Glutamatergic neuron (in vitro differentiated cells): Measurements from ENCODE around the gene KCTD12. TPM values are rescaled to one million over a fixed set of nuclear protein-coding genes. Genes with fewer than 3 reads are reported as not detected.
A peak's percentile ranks its signal among the peaks of the same experiment; 100 is the strongest.

ENCODE experiments used
- DNase-seq: peaks from one replicate; pipeline ENCODE4 v3.0.0; 2022
- H3K27ac Mint-ChIP-seq: one replicate; pipeline ENCODE4 v1.8.0; 2020; ENCODE audit warnings: mild to moderate bottlenecking, mixed read lengths, inconsistent platforms; ENCODE audit not compliant: unreplicated experiment
- H3K27me3 Mint-ChIP-seq: one replicate; pipeline ENCODE4 v1.8.0; 2020; ENCODE audit warnings: mild to moderate bottlenecking, moderate library complexity, mixed read lengths, inconsistent platforms; ENCODE audit not compliant: unreplicated experiment
- H3K36me3 Mint-ChIP-seq: one replicate; pipeline ENCODE4 v1.8.0; 2020; ENCODE audit warnings: mild to moderate bottlenecking, mixed read lengths, inconsistent platforms; ENCODE audit not compliant: unreplicated experiment
- H3K4me1 Mint-ChIP-seq: one replicate; pipeline ENCODE4 v1.8.0; 2020; ENCODE audit warnings: mild to moderate bottlenecking, low read depth, mixed read lengths, inconsistent platforms; ENCODE audit not compliant: unreplicated experiment
- H3K4me3 Mint-ChIP-seq: one replicate; pipeline ENCODE4 v1.8.0; 2020; ENCODE audit warnings: mild to moderate bottlenecking, mixed read lengths, inconsistent platforms; ENCODE audit not compliant: unreplicated experiment
- H3K9me3 Mint-ChIP-seq: one replicate; pipeline ENCODE4 v1.8.0; 2020; ENCODE audit warnings: mild to moderate bottlenecking, moderate library complexity, mixed read lengths, inconsistent platforms; ENCODE audit not compliant: unreplicated experiment
- long read RNA-seq: library from polyadenylated mRNA; unstranded; transcript quantifications from one replicate; pipeline ENCODE4 v2.0.0, GENCODE V29; 2020; ENCODE audit not compliant: unreplicated experiment
- total RNA-seq: library from RNA; stranded (reverse); fragmentation: NEBNext Ultra II Directional; extraction: Animal tissue kit (Norgen Biotek cat#: 25700); gene quantifications from one replicate; pipeline ENCODE4 v1.2.1, GENCODE V29; 2021; ENCODE audit not compliant: unreplicated experiment
- TF ChIP-seq, protein P1 (sequence below): fragments of 200-600 bp; sonication (generic); IDR thresholded peaks from one replicate; pipeline ENCODE4 v1.5.0; 2021; ENCODE audit not compliant: partially characterized antibody, unreplicated experiment

The KCTD12 gene
- total RNA-seq, result 11.3 TPM
- long read RNA-seq, full-length matches to known transcripts, result 1 of 1 reads
- long read RNA-seq, partial matches to known transcripts, result 0 of 1 reads
- long read RNA-seq, other reads (novel, unspliced or antisense), result 0 of 1 reads

DNA sequence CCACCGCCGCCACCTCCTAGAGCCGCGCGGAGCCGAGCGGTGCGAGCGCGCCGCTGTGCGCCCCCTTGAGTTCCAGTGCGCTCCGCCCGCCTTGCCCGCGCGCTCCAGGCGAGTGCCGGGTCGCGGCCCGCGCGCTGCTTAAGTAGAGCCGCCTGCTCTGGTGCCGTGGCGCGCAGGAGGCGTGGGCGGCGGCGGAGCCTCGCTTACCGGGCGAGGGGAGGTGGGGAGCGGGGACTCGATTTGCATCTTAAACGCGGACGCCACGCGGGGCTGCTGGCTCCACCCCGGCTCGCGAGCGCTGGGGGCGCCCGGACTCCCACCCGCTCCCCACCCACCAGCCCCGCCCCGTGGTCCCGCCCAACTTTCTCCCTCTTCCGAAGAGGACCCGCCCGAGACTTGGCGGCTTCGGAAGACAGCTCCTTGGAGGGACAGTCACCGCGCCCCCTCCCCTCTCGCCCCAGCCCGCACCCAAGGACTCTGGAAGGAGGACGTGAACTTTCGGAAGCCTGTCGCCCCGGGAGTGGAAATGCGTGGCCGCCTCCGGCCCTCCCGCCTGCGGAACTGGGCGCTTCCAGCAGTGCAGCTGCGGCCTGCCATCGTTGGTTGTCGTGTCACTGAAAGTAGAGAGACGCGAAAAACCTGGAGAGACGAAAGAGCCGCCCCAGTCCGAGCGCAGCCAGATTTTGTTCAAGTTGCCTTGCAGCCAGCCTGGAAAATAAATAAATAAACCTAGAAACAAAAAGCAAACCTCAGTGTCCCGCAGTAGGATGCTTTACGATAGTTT is at the start of gene KCTD12:
Gene KCTD12, minus strand, starts transcription at position 114 of the 784 bp plus-strand sequence. CDS start 257 bp downstream, outside the sequence.
- Mint-ChIP-seq H3K4me1 (peaks cover 21% of the 10 kb centered on the region), H3K36me3 (no peaks in the 10 kb centered on the region), H3K27me3 (peaks cover 5% of the 10 kb centered on the region), H3K9me3 (peaks cover 5% of the 10 kb centered on the region), H3K4me3 (peak within 1 kb of the TSS; percentile 92), H3K27ac (peak within 1 kb of the TSS; percentile 35)
- TF ChIP-seq, protein P1, sequence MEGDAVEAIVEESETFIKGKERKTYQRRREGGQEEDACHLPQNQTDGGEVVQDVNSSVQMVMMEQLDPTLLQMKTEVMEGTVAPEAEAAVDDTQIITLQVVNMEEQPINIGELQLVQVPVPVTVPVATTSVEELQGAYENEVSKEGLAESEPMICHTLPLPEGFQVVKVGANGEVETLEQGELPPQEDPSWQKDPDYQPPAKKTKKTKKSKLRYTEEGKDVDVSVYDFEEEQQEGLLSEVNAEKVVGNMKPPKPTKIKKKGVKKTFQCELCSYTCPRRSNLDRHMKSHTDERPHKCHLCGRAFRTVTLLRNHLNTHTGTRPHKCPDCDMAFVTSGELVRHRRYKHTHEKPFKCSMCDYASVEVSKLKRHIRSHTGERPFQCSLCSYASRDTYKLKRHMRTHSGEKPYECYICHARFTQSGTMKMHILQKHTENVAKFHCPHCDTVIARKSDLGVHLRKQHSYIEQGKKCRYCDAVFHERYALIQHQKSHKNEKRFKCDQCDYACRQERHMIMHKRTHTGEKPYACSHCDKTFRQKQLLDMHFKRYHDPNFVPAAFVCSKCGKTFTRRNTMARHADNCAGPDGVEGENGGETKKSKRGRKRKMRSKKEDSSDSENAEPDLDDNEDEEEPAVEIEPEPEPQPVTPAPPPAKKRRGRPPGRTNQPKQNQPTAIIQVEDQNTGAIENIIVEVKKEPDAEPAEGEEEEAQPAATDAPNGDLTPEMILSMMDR, result peak; percentile 41
- DNase-seq, result peak; percentile 84

DNA sequence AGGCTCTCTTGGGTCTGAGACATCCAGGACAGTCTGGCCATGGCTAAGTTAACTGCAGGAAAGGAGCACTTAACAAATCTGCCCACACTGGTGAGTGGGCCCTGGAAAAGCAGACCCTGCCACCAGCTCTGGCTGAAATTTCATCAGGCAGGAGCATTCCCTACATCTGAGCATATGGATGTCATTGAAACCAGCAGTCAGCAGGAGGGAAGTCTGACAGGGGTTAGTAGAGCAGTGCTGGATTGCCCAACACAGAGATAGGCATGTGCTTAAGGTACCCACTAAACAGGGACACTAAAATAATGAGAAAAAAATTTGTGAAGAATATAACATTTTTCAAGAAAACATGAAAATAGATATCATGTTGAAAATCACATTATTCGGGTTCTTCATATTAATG is 48.5 kb upstream of the KCTD12 start:
- Mint-ChIP-seq H3K27ac (no peak overlapping the region), H3K36me3 (peaks cover 6% of the 10 kb centered on the region), H3K4me3 (no peak overlapping the region), H3K9me3 (peaks cover 4% of the 10 kb centered on the region), H3K4me1 (peaks cover 2% of the 10 kb centered on the region), H3K27me3 (no peaks in the 10 kb centered on the region)
- TF ChIP-seq, protein P1, result no peak
- DNase-seq, result no peak

DNA sequence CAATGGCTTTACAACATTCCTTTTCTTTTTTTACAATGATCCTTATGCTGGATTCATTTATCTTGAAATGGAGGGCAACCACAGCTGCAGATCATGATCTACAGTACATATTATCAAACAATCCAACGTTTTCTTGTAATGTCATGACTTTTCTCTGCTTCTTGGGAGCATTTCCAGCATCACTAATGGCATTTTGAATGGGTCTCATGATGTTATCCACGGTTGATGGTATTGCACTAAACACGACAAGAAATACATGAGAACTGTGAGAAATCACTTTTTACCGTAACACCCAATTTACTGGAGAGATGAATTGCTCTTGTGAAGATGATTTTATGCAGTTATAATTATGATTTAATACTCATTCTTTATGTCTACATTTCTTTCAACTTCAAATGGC is 45.9 kb upstream of the KCTD12 start:
- H3K27ac Mint-ChIP-seq, result no peak overlapping the region
- H3K27me3 Mint-ChIP-seq, result no peaks in the 10 kb centered on the region
- peaks cover 2% of the 10 kb centered on the region for H3K4me1 Mint-ChIP-seq
- H3K36me3 Mint-ChIP-seq, result peaks cover 6% of the 10 kb centered on the region
- TF ChIP-seq, protein P1, result no peak
- no peak for DNase-seq
- H3K9me3 Mint-ChIP-seq, result no peaks in the 10 kb centered on the region
- H3K4me3 Mint-ChIP-seq, result no peak overlapping the region

DNA sequence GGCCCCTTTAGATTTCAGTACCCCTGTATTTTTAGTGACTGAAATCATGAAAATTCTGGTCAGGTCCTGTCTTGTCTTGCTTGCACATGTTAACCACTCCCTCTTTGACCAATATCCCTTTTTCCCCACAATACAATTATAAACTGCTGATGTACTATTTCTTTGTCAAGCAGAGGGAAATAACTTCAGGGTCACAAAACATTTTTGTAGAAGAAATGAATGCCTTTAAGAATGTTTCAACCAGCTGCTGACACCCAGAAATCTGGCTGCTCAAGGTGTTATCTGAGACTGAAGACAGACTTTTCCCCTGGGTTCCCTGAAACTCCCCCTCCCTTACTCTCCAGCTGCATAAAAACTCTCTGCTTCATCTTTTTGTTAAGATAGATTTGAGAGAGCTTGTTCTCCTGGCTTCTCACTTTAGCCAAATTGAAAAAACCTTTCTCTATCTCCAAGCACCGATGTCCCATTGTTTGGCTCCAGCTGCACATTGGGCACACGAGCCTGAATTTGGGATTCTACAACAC is 43.7 kb upstream of the KCTD12 start:
- no peak overlapping the region for H3K27ac Mint-ChIP-seq
- peaks cover 2% of the 10 kb centered on the region for H3K4me1 Mint-ChIP-seq
- H3K4me3 Mint-ChIP-seq, result no peak overlapping the region
- H3K27me3 Mint-ChIP-seq, result no peaks in the 10 kb centered on the region
- no peaks in the 10 kb centered on the region for H3K36me3 Mint-ChIP-seq
- no peaks in the 10 kb centered on the region for H3K9me3 Mint-ChIP-seq
- no peak for DNase-seq
- TF ChIP-seq, protein P1, result no peak

DNA sequence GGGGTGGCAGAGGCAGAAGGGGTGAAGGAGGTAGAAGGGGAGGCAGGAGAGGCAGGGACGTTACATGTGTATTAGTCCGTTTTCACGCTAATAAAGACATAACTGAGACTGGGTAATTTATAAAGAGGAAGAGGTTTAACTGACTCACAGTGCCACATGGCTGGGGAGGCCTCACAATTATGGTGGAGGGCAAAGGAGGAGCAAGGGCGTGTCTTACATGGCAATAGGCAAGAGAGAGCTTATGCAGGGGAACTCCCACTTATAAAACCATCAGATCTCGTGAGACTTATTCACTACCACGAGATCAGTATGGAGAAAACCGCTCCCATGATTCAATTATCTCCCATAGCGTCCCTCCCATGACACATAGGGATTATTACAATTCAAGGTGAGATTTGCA is 43.1 kb upstream of the KCTD12 start:
- no peaks in the 10 kb centered on the region for H3K9me3 Mint-ChIP-seq
- H3K4me3 Mint-ChIP-seq, result no peak overlapping the region
- H3K27ac Mint-ChIP-seq, result no peak overlapping the region
- no peak for DNase-seq
- no peaks in the 10 kb centered on the region for H3K4me1 Mint-ChIP-seq
- H3K36me3 Mint-ChIP-seq, result no peaks in the 10 kb centered on the region
- TF ChIP-seq, protein P1, result no peak
- H3K27me3 Mint-ChIP-seq, result no peaks in the 10 kb centered on the region
